ENCODE data around the gene AOPEP. TPM values are rescaled to one million over a fixed set of nuclear protein-coding genes. Genes with fewer than 3 reads are reported as not detected.

AOPEP gene
- total RNA-seq, 1 donor from 2014 or later: 175 TPM

- Histone ChIP-seq H3K9me3 (replicated peaks) (no peaks in the 10 kb centered on the region), H3K27me3 (ENCODE audit: low read depth) (no peaks in the 10 kb centered on the region), H3K4me1 (peaks cover 40% of the 10 kb centered on the region), H3K36me3 (no peaks in the 10 kb centered on the region), H3K4me3 (no peak overlapping the region), H3K27ac (replicated peaks) (peak overlapping the region; percentile 85)
- no peak for DNase-seq
- intact Hi-C loops (cut with micrococcal nuclease): loop anchor here (10.0 kb wide), 1 partner anchor 93 kb away; no protein-coding TSS in a partner anchor
- TF ChIP-seq CTCF (IDR thresholded peaks at IDR 0.05; ENCODE audit: borderline replicate concordance): no peak
These were observed 51.5 kb downstream of the AOPEP start for GRCh38 chr9:94778013-94778412.

GRCh38 chr9:94779031-94779430 is 52.5 kb downstream of the AOPEP start:
- Histone ChIP-seq H3K27me3 (ENCODE audit: low read depth) (no peaks in the 10 kb centered on the region), H3K9me3 (replicated peaks) (no peaks in the 10 kb centered on the region), H3K27ac (replicated peaks) (peak overlapping the region; percentile 85), H3K4me3 (no peak overlapping the region), H3K4me1 (peaks cover 45% of the 10 kb centered on the region), H3K36me3 (no peaks in the 10 kb centered on the region)
- intact Hi-C loops (cut with micrococcal nuclease): loop anchor here (10.0 kb wide), 1 partner anchor 94 kb away; no protein-coding TSS in a partner anchor
- TF ChIP-seq CTCF (IDR thresholded peaks at IDR 0.05; ENCODE audit: borderline replicate concordance): no peak
- no peak for DNase-seq

DNA sequence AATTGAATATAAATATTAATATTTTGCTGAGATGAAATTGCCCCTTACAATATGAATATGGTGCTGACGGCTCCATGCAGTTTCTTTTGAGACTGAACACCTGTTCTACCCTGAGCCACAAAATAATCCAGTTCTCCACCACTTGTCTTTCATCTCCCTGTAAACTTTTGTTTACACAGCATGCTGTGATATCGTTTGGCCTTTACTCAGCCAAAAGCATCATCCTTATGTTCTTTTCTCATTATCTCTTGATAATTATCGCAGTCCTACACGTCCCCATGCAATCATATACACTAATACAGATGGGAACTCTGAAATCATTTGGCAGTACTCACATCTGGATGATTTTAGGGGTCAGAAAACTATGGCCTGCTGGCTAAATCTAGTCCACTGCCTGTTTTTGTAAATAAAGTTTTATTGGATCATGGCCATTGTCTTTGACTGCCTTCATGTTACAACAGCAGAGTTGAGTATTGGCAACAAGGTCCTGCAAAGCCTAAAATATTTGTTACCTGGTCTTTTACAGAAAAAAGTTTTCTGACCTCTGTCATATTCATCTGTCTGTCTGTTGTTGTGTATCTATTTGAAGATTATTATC is 53.3 kb downstream of the AOPEP start:
- no peaks in the 10 kb centered on the region for H3K9me3 ChIP-seq (replicated peaks)
- DNase-seq: no peak
- no peak for TF ChIP-seq CTCF (IDR thresholded peaks at IDR 0.05; ENCODE audit: borderline replicate concordance)
- peak overlapping the region; percentile 85 for H3K27ac ChIP-seq (replicated peaks)
- H3K4me1 ChIP-seq: peaks cover 45% of the 10 kb centered on the region
- intact Hi-C loops (cut with micrococcal nuclease): loop anchor here (5.0 to 10.0 kb wide), 4 partner anchors 85 to 348 kb away; no protein-coding TSS in a partner anchor
- H3K4me3 ChIP-seq: no peak overlapping the region
- no peaks in the 10 kb centered on the region for H3K36me3 ChIP-seq
- H3K27me3 ChIP-seq (ENCODE audit: low read depth): no peaks in the 10 kb centered on the region

DNA sequence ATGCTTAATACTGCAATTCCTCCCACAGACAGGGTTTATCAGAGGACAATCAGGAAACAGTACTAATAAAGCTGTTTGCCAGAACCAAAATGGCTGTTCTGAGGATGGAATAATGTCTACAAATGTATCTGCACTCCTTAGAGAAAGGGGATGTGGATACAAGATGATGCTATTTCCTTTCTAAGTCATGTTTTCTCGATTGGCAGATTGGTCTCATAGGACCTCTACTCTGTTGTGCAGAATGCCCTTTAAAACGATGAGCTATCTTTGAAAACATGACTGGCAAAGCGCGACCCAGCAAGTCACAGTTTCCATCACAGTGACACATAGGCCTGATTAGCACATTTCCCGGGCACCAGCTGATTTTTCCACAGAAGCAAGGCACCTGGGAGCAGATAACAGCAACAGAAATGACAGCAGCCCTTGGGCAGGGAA is 54.0 kb downstream of the AOPEP start:
- Histone ChIP-seq H3K4me3 (no peak overlapping the region), H3K4me1 (peaks cover 45% of the 10 kb centered on the region), H3K27me3 (ENCODE audit: low read depth) (no peaks in the 10 kb centered on the region), H3K9me3 (replicated peaks) (no peaks in the 10 kb centered on the region), H3K36me3 (no peaks in the 10 kb centered on the region), H3K27ac (replicated peaks) (peak overlapping the region; percentile 85)
- TF ChIP-seq CTCF (IDR thresholded peaks at IDR 0.05; ENCODE audit: borderline replicate concordance): no peak
- intact Hi-C loops (cut with micrococcal nuclease): loop anchor here (5.0 to 10.0 kb wide), 3 partner anchors 84 to 347 kb away; no protein-coding TSS in a partner anchor
- DNase-seq: peak; percentile 46

DNA sequence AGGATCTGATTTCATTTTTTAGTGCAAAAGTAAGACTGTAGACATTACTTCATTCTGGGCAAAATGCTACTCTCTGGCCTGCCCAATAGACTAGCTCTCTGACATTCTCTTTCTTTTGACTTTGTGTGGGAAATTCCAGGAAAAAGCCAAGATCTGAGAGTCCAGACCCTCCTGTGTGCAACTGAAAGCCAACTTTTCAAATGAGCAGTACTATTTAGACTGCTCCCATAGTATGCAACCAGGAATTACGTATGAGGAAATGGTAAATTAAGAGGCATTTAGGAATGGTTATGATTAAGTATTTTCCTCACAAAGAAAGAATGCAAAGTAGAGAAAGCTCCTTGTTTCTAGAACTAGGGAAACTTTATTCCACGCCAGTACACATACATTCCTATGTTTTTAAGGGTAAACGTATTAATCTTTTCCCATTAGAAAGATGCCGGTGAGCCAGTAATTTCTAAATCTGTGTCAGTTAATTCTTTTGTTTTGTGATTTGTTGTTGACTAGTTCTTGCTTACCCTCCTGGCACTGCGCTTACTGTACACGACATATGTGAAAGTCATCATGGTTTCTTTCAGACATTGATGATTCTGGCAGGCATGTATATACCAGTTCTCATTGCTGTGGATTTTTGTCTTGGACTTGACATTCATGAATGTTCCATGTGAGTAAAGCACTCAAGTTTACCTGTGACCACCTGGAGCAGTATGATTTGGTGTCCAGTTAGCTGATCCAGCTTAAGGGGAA is 56.0 kb downstream of the AOPEP start:
- Histone ChIP-seq H3K4me1 (peaks cover 45% of the 10 kb centered on the region), H3K9me3 (replicated peaks) (no peaks in the 10 kb centered on the region), H3K27ac (replicated peaks) (peak overlapping the region; percentile 85), H3K4me3 (no peak overlapping the region), H3K36me3 (no peaks in the 10 kb centered on the region), H3K27me3 (ENCODE audit: low read depth) (no peaks in the 10 kb centered on the region)
- no peak for DNase-seq
- intact Hi-C loops (cut with micrococcal nuclease): loop anchor here (5.0 to 10.0 kb wide), 3 partner anchors 82 to 345 kb away; no protein-coding TSS in a partner anchor
- no peak for TF ChIP-seq CTCF (IDR thresholded peaks at IDR 0.05; ENCODE audit: borderline replicate concordance)
